ENCODE data around the gene FCAMR.
A peak's percentile ranks its signal among the peaks of the same experiment; 100 is the strongest.

The FCAMR gene

GRCh38 chr1:206955476-206956451, 14.5 kb downstream of the FCAMR start:
- DNase-seq (ENCODE audit: low read depth): no peak

GRCh38 chr1:206954459-206955342, 15.6 kb downstream of the FCAMR start:
- no peak for DNase-seq (ENCODE audit: low read depth)

GRCh38 chr1:206953626-206954025, 16.6 kb downstream of the FCAMR start:
- no peak for DNase-seq (ENCODE audit: low read depth)

GRCh38 chr1:206953126-206953525, 17.1 kb downstream of the FCAMR start:
- DNase-seq (ENCODE audit: low read depth): no peak

DNA sequence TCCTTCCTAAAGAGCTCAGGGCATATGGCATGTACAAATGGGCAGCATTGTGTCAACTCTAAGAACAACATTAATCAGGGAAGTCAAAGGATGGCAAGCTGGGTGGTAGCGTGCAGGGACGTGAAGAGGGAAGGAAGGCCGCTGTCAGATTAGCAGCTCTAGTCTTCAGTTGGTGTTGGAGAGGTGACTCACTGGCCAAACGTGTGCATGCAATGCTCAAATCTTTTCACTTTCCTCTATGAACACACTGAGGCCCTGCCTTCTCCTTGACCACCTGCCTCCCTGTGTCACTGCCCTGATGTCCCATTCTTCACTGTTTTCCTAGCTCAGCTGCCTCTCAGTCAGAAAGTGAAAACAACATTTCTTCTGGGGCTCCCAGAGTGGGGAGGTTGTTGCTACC, 18.1 kb downstream of the FCAMR start:
- no peak for DNase-seq (ENCODE audit: low read depth)

GRCh38 chr1:206951318-206952100, 18.8 kb downstream of the FCAMR start:
- no peak for DNase-seq (ENCODE audit: low read depth)

DNA sequence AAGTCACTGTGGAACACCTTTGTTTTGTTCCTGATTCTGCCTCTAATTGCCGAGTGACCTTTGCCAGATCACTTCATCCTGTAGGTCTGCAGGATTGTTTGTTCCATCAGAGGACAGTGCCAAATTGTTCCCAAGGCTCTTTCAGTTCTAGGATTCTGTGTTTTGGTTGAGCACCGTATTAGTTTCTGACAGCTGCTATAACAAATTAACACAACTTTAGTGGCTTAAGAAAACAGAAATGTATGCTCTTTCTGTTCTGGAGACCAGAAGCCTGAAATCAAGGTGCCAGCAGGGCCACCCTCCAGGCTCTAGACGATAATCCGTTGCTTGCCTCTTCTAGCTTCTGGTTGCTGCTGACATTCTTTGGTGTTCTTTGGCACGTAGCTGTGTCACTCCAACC, 20.6 kb downstream of the FCAMR start:
- DNase-seq (ENCODE audit: low read depth): no peak

GRCh38 chr1:206949208-206949607, 21.1 kb downstream of the FCAMR start:
- DNase-seq (ENCODE audit: low read depth): no peak

GRCh38 chr1:206947255-206947654, 23.0 kb downstream of the FCAMR start:
- DNase-seq (ENCODE audit: low read depth): no peak

DNA sequence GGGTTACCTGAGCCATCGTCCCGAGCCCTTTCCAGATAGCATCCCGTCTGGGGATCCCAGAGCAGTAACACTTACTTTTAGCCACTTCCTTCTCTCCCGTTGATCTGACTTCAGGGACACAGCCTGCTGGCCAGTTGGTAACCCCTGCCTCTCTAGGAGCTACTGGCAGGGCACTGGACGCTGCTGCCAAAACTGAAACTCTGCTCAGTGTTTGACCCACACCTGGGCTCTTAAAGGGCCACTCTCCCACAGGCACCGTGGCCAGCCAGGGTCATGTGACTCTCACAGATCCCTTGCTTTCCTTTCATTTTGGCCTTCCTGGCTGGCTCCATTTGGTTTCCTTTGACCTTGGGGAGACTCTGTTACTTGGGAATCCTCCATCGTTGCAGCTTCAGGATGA, 24.0 kb downstream of the FCAMR start, which contains the start of gene PIGR:
Gene PIGR (minus strand): TSS at position 206 of the 400 bp plus-strand sequence. CDS start 5,935 bp downstream, outside the sequence.
- DNase-seq (ENCODE audit: low read depth): no peak

DNA sequence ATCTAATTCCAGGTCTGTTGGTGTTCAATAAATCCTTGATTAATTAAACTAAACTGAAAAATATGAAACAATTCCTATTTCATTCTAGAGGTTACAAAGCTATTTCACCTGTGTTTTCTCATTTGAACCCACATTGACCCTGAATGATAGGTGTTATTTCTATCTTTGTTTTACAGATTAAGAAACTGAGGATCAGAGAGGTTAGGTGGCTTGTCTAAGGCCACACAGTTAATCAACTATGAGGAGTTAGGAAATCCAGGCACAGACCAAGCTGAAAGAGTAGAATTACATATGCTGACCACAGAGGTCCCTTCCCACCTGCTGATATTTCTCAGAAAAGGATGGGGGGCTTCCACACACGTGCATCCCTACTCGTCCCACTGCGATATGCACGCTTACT, 24.5 kb downstream of the FCAMR start:
- DNase-seq (ENCODE audit: low read depth): no peak

- no peak for DNase-seq (ENCODE audit: low read depth)
Measured at GRCh38 chr1:206944703-206945102, 25.6 kb downstream of the FCAMR start.

GRCh38 chr1:206941766-206942418, 28.4 kb downstream of the FCAMR start:
- no peak for DNase-seq (ENCODE audit: low read depth)

DNA sequence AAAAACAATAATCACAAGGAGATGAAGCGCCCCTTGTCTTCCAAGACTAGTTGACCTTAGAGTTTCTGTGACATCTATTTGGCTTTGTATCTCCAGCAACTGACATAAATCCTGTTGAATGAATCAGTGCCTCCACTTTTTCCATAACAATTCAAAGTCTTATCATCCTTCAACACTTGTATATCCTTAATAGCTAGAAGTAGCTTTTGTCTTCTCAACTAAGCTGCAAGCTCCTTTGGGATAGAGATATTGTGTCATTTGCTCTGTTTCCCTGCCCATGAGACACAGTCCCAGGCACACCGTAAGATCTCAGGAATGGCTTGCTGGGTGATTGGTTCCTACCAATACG, 29.7 kb downstream of the FCAMR start:
- no peak for DNase-seq (ENCODE audit: low read depth)

GRCh38 chr1:206939841-206940587, 30.2 kb downstream of the FCAMR start:
- no peak for DNase-seq (ENCODE audit: low read depth)

DNA sequence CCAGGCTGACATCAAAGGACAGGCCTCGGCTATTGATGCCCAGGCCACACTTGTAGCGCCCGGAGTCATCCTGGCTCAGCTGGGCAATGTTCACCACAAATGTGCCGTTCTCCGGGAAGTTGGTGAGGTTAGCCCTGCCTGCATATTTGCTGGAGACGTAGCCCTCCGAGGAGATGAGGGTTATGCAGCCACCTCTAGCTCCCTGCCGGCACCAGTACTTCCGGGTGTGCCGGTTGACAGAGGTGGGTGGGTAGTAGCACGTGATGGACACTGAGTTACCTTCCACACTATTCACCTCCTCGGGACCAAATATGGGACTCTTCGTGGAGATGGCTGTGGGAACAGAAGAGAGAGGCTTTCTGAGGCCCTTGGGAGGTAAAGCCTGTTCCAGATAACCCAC, 31.1 kb downstream of the FCAMR start:
- no peak for DNase-seq (ENCODE audit: low read depth)

DNA sequence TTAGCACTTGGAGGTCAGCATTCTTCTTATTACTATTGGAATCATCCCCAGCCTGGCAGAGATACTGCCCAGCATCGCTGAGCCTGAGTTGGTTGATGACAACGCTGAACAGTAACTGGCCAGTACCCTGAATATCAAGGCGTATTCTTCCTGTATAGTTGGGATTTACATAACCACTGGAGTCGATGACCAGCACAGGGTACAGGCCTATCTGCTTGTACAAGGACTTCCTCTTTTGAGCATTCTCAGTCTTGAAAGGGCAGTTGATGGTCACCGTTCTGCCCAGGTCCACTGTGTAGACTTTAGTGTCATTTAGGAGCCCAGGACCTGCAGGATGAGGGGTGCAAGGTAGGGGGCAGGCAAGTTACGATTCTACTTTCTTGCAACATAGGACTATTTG, 32.8 kb downstream of the FCAMR start:
- DNase-seq (ENCODE audit: low read depth): no peak

GRCh38 chr1:206935491-206936067, 34.7 kb downstream of the FCAMR start:
- DNase-seq (ENCODE audit: low read depth): no peak

GRCh38 chr1:206933333-206933945, 36.8 kb downstream of the FCAMR start:
- peak; percentile 63 for DNase-seq (ENCODE audit: low read depth)

DNA sequence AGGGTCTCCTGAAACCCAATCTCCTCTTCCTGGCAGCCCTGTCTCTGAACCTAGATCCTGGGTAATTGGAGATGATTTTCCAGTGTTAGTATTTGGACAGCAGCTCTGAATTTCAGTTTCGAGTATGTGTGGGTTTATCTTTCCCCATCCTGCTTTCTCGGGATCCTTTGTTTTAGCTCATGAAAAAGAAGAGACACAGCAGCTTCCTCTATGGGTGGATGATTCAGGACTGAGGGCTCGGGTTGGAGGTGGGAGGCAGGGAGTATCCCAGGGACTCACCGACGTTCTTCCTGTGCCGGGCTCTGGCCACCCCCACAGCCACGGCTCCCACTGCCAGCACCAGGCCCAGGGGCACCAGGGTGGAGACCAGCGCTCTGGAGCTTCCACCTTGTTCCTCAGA, 38.1 kb downstream of the FCAMR start:
- no peak for DNase-seq (ENCODE audit: low read depth)

All from stimulated activated CD8-positive, alpha-beta memory T cell treated with anti-CD3 and anti-CD28 coated beads, Interleukin-7, amount 100 ng/mL, for 24 hours (primary cell).